Measurements from ENCODE around the gene ZNRF3.
"Not testable (repeated sequence)": the region's sequence is repeated elsewhere in the genome, so short reads cannot be mapped to it uniquely, and the experiment has no call there.

Gene ZNRF3

DNA sequence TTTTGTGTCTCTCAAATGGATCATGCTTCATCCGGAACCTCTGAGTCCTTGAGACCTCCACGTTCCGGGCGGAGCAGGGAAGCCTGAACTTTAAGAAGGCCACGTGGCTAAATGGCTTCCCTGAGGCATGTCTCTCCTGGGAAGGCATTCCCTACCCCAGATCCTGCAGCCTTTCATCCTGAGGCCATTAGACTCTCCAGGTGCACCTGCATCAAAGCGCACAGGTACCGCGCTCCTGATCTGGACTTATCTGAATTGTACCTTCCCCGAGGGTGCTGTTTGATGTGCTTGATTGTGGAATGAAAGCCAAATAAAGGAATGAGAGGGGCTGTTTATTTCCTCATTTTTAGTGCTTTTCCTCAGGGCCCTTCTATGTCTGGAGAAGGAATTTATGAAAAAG lies 155.8 kb downstream of the ZNRF3 start:
- DNase-seq (ENCODE audit: low spot score) = no peak

DNA sequence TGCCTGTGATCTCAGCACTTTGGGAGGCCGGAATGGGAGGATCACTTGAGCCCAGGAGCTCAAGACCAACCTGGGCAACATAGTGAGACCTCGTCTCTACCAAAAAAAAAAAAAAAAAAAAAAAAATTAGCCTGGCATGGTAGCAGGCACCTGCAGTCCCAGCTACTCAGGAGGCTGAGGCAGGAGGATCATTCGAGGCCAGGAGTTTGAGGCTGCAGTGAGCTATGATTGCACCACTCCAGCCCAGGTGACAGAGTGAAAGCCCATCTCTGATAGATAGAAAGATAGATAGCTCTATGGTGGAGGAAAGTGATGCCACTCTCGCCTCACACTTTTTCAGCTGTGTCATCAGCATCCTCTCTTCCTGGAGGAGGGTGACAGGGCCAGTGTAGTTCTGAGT lies 156.3 kb downstream of the ZNRF3 start:
- not testable (repeated sequence) for DNase-seq (ENCODE audit: low spot score)

DNA sequence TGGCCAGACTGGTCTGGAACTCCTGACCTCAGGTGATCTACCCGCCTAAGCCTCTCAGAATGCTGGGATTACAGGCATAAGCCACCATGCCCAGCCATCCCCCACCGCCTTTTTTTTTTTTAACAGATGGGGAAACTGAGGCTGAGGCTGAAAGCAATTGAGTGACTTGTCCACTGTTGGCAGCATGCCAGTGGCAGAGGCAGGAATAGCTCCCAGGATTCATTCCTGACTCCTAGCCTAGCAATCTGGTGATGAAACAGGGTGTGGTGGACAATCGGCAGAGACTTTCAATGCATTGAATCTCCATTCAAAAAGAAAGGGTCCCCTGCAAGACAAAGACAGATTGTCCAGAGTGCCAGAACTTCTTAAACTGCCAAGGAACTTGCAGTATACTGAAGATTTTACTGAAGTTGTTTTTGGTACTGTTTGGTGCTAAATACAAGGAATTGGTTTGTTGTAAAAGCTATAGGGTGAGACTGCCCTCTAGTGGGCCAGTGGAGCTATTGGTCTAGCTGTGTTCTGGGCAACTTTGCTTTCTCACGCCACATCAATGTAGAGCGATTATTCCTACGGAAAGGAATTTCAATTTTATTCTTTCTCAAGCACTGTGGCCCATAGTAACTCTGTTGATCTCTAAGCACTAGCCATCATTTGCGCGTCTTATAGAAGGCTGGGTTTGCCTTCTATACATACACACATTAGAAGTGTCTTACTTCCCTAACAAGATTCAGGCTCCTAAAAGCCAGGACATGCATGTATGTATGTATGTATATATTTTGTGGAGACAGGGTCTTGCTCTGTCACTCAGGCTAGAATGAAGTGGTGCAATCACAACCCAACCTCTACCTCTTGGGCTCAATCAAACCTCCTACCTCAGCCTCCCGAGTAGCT lies 157.3 kb downstream of the ZNRF3 start:
- DNase-seq (ENCODE audit: low spot score) = peak; percentile 80

DNA sequence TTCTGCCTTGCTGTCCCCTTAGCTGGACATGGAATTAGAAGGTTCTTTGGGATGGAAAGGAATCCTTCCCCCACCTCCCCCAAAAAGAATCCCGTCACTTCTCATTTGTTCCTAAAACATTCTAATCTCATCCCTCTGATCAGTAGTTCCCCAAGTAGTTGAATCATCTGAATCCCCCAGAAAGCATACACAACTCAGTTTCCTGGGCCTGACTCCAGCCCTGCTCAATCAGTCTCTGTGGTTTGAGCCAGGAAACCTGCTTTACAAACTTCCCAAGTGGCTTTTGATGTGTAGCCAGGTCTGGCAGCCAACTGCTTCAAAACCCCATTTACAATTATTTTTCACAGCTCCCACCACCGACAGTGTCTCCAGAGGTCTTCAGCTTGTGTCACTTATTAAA lies 158.0 kb downstream of the ZNRF3 start:
- peak; percentile 37 for DNase-seq (ENCODE audit: low spot score)

DNA sequence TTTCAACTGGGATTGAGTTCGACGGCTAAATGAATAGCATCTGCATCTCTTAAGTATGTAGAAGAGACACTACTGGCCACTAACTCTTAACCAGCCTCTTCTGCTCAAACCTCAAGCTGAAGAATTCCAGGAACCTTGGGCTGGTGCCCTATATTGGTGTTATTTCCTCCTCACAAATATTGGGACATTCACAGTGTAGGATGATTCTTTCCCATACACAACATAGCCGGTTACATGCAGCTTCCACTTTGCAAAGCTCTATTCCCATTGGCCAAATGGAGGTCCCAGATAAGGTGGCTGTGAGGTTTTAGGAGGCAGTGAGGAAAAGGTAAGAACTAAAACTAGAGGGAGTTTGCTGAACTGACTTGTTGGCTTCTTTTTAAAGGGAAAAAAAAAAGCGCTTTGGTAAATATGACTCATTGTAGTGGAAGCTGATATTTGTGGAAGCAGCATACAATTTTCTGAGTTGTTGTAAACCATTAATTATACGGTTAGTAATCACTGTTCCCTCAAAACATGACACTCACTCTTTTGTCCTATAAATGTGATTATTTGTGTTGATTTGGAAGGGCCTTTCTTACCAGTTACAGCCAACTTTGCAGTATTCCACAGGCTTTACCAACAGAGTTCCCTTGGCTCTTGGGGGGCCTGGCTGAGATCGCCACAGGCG lies 160.7 kb downstream of the ZNRF3 start:
- DNase-seq (ENCODE audit: low spot score) = peak; percentile 70

DNA sequence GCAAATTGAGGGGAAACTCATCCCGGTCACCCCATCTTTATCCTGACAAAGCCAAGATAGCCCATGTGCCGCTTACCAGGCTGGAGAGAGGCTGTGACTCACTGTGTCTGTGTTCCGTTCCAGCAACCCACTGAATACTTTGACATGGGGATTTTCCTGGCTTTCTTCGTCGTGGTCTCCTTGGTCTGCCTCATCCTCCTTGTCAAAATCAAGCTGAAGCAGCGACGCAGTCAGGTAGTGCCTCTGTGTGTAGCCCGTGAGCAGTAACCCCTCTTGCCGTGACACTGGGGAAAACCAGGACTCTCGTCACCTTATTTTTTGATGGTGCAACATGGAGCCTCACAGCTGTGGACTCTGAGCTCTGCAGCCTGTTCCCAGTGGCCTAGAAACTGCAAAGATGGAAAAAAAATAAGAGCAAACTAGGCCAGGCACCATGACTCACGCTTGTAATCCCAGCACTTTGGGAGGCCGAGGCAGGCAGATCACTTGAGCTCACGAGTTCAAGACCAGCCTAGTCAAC lies 161.3 kb downstream of the ZNRF3 start:
- DNase-seq (ENCODE audit: low spot score) = peak; percentile 82

DNA sequence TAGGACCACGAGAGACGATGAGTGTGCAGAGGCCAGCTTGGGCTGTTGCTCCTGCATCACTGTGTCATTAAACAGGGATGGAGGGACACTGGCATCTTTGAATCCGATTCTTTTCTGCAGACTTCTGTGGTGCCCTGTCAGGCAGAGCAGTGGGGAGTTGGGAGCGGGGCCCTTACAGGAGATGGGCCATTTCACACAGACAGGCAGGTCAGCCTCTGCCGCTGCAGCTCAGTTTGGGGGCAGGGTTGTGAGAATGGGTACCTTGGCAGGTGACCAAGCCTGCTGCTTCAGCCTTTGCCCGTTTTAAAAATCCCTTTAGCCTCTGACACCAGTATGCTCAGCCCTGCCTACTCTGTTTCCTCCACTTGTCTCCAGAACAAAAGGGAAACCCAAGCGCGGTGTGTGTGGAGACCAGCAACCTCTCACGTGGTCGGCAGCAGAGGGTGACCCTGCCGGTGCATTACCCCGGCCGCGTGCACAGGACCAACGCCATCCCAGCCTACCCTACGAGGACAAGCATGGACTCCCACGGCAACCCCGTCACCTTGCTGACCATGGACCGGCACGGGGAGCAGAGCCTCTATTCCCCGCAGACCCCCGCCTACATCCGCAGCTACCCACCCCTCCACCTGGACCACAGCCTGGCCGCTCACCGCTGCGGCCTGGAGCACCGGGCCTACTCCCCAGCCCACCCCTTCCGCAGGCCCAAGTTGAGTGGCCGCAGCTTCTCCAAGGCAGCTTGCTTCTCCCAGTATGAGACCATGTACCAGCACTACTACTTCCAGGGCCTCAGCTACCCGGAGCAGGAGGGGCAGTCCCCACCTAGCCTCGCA lies 165.7 kb downstream of the ZNRF3 start:
- no peak for DNase-seq (ENCODE audit: low spot score)

DNA sequence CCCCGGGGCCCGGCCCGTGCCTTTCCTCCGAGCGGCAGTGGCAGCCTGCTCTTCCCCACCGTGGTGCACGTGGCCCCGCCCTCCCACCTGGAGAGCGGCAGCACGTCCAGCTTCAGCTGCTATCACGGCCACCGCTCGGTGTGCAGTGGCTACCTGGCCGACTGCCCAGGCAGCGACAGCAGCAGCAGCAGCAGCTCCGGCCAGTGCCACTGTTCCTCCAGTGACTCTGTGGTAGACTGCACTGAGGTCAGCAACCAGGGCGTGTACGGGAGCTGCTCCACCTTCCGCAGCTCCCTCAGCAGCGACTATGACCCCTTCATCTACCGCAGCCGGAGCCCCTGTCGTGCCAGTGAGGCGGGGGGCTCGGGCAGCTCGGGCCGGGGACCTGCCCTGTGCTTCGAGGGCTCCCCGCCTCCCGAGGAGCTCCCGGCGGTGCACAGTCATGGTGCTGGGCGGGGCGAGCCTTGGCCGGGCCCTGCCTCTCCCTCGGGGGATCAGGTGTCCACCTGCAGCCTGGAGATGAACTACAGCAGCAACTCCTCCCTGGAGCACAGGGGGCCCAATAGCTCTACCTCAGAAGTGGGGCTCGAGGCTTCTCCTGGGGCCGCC lies 166.4 kb downstream of the ZNRF3 start:
- no peak for DNase-seq (ENCODE audit: low spot score)

DNA sequence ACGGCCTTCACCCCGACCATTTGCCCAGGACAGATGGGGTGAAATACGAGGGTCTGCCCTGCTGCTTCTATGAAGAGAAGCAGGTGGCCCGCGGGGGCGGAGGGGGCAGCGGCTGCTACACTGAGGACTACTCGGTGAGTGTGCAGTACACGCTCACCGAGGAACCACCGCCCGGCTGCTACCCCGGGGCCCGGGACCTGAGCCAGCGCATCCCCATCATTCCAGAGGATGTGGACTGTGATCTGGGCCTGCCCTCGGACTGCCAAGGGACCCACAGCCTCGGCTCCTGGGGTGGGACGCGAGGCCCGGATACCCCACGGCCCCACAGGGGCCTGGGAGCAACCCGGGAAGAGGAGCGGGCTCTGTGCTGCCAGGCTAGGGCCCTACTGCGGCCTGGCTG lies 167.1 kb downstream of the ZNRF3 start:
- DNase-seq (ENCODE audit: low spot score) = no peak

DNA sequence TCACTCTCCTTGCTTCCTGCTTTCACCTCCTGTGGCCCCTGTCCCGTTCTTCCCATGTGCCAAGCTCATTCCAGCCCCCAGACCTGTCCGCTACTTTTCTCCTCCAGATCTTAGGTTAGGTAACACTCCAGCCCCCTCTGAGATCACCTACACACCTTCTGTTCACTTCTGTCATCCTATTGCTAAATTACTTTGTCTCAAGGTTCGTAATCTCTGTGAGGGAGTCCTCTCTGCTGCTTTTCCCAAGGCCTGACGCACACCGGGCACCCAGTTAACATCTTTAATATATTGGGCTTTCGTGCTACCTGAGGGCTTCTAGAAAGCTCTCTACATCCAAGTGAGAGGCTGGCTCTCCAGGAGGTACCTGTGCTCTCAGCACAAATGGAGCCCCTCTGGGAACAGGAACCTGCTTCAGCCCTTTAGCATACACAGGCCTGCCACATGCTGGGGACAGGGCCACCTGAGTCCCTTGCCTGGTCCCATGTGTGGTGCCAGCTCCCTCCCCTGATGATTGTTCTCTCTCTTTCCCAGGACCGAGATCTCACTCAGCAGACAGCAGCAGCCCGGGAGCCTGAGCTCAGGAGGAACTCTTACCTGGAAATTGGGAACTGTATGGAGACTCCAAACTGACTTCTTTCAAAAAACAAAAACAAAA lies 169.8 kb downstream of the ZNRF3 start:
- DNase-seq (ENCODE audit: low spot score) = no peak

DNA sequence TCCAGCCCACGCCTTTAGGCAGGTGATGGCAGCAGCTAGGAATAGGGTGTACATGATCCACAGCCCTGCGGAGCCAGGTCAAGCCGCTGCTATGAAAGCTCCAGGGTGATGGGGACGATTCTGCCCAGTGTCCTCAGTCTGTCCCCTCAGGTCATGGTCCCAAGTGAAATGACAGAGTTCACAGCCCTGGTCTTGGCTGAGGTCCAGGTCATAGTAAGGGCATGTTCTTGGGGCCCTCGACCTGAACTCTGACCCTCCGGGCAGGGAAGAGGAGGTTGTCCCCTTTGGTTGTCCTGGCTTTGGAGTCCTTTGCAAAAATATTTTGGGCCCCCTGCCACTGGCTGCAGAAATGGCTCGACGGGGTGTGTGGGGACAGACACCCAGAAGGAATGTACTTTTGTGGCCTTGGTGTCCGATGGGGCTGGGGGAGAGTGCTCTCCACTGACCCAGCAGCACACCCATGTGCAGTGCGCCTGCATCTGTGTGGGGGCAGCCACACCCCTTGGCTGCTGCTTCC lies 170.9 kb downstream of the ZNRF3 start:
- no peak for DNase-seq (ENCODE audit: low spot score)

DNA sequence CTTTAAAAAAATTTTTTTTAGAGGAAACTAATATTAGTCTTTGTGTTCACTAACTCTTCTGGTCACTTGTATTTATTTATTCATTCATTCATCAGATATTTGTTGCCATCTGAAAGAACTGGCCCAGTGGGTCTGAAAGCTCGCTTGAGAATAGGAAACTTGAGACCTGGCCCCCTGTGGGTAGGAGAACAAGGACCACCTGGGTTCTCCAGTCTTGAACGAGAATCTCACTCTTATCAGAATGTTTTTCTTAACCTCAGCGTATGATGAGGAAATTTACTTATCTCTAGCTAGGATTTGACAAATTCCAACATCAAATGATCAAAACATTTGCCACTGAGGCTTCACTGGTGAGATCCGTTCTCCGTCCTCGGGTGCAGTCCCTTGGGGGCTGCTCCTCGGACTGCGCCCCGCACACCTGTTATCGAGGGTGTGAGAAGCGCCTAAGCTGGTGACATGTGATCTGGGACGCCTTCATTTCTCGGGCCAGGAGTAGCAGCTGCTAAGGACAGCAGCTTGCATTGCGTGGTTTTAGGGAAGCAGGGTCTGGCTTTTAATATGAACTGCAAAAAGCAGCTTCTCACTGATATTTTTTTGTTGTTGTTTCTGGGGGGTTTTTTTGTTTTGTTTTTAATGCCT lies 171.9 kb downstream of the ZNRF3 start:
- DNase-seq (ENCODE audit: low spot score) = no peak

DNA sequence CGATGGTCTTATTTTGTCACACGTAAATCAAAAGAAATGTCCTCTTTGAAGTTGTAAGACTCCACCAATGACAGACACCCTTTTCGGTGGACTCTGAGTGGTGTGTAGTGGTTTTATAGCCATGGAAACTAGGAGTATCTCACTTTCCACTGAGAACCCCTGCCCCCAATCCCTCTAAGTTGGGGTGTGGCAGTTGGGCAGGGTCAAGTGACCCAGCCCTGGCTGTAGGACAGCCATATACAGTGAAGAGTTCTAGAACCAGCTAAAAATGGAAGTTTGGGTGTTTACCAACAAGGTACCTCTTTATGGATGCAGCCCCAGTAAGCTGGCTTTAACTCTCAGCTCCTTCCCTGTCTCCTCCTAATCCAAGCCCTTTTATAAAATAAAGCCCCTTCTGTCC lies 173.1 kb downstream of the ZNRF3 start:
- no peak for DNase-seq (ENCODE audit: low spot score)

DNA sequence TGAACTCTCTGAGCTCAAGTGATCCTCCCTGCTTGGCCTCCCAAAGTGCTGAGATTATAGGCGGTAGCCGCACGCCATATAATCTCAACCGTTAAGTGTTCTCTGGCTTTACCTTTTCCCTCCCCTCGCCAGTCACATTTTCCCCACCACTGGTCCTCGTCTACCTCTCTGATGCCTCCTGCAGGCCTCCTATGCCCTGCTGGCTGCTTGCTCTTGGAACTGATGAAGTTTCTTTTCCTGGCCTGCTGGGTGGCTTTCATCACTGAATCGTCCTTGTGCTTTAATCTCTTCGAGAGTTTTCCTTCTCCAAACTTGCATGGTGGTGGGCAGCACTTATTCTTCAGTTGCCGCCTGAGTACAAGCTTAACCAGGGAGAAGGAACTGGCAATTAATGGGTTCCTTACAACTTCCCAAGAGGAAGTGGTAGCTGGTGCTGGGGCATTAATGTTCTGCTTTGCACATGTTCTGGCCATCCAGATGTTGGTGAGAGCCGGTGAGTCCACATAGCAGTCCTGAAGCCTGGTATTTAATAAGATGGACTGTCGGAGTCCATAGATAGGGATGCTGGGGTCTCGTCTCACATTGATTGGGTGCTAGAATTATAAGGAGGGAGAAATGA lies 177.0 kb downstream of the ZNRF3 start:
- no peak for DNase-seq (ENCODE audit: low spot score)

DNA sequence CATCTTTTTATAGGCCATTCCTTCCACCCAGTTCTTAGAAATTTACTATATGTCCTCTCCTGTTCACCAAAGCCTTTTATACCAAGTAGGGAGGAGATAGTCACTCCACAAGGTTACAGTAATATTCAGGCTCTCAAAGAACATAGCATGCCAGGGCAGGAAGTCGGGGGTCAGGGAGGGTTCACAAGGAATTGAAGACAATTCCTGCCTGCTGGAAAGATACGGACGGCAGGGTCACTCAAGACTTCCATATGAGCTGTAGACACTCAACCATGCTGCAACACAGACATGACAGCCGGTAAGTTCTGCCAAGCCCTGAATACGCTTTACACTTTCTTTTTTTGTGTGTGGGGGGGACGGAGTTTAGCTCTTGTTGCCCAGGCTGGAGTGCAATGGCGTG lies 177.6 kb downstream of the ZNRF3 start:
- DNase-seq (ENCODE audit: low spot score) = no peak

DNA sequence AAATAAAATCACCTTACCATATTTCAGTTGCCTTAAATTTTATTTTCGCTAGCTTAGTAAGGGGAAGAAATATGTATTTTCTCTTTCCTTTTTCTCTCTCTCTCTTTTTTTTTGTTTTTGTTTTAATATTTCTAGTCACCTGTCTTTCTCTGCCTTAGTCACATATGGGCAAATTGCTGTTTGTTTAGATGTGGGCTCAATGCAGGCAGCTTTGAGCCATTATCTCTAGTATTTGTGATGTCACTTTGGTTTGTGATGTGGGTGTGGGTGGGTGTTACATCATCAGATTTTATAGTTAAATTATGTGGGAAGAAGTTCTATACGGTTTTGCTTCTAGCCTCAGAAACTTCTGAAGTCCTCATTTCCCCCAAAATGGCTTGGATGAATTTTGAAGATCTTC lies 178.4 kb downstream of the ZNRF3 start, which contains the start of gene C22orf31:
Gene C22orf31, minus strand, starts transcription at position 59 of the 400 bp plus-strand sequence. Its CDS starts 39 bp downstream, at position 20.
- DNase-seq (ENCODE audit: low spot score) = no peak

DNA sequence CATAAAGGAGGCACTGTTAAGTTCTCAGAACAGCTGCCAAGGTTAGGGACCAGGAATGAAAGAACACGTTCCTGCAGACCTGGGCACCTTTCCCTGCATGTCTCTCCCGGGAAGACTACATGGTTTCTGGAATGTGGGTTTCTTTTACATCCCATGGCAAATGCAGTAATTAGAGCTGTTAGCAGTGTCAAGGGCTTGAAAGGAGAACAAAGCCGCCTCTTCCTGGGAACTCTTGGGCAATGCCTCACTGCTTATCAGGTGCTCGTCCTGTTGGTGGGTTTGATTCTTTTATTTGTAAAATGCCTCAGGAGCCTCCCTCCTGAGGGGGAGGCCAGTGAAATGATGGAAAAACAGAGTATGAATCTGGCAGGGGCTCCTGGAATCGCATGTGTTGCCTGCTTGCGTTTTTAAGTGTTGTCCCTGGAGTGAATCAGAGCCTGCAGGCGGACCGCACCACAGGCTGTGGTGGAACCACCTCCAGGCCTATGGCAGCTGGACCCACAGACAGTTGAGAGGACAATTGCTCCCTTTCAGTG lies 179.0 kb downstream of the ZNRF3 start:
- DNase-seq (ENCODE audit: low spot score) = no peak

DNA sequence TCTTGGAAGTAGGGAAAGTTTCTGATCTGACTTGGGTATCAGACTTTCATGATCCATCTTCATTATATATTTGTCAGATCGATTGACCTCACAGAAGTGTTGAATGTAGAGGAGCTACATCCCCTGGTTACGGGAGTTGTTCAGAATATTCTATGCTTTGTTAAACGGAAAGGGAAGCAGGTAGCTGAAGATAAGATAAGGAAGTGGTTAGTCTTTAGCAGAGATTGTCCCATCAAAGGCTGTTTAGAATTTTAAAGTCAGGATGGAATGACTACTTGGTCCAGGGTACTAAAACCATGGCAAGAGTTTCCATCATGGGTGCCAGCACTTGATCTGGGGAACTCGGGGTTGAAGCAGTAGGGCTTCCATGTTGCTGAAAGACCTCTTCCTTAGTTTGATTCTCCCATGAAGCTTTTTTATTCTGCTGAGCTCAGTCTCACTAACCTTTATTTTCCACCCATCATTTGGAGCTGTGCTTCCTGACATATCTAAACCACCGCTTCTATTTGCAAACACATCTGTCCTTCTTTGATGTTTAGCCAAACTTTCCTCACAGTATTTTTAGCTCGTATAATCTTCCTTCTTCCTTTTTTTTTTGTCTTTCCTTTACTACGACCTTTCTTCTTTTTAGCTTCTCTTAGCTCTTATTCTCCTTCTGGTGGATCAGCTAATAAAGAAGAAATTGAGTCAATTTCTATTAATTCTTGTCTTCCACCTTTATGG lies 182.3 kb downstream of the ZNRF3 start:
- no peak for DNase-seq (ENCODE audit: low spot score)

DNA sequence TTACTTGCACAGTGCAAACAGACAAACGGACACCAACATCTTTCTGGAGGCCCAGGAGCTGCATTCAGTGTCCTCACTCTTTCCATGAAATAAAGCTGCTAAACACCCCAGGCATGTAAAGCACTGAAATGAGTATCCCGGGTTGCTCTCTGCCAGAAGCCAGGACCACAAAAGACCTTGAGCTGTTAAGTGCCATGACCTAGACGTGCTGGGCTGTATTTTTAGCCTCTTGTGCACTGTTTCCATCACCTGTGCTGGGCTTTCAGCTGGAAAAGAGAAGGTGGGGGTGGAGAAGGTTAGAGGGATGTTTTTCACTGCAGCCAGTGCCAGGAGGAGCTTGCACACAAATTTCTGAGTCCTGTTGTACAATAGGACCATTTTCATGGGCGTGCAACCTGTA lies 186.1 kb downstream of the ZNRF3 start:
- no peak for DNase-seq (ENCODE audit: low spot score)

Measured in GM03348 (cell line).